T-cell (primary cell): ENCODE measurements around the gene STK39. TPM values are rescaled to one million over a fixed set of nuclear protein-coding genes. Genes with fewer than 3 reads are reported as not detected.

Source experiments
- ATAC-seq, 4 experiments: fragments of 200-7000 bp in 3 of 4; fragments of 150-1000 bp in 1 of 4; cut with Tn5 transposase; replicated peaks in 1 of 4; 1 replicate in 3 of 4; 2 replicates in 1 of 4; pipeline ENCODE4 v1.10.0; 2021; ENCODE audit warnings: moderate library complexity in 3 of 4, mild to moderate bottlenecking in 2 of 4, moderate number of reproducible peaks in 1 of 4
- CTCF ChIA-PET, 2 donors: fragments of 300-600 bp; sonication (Branson Sonifier 250); formaldehyde crosslinking; loops; one replicate each; lab custom pipeline; 2022; ENCODE audit warnings: antibody characterized with exemption in 2 of 2; lab: Charles Lee
- POLR2A ChIA-PET, 2 donors: fragments of 300-600 bp; sonication (Branson Sonifier 250); formaldehyde crosslinking; loops; one replicate each; lab custom pipeline; 2022; ENCODE audit warnings: antibody characterized with exemption in 2 of 2; lab: Charles Lee
- DNase-seq, 35 experiments: peaks; one replicate each; pipeline versions ENCODE4 v3.0.0 to v3.0.0-alpha.2; 2013 to 2023
- H3K27ac ChIP-seq: one replicate; pipeline ENCODE4 v1.5.1; 2013; ENCODE audit warnings: low read length
- H3K27me3 ChIP-seq, 2 experiments: replicated peaks in 1 of 2; 1 replicate in 1 of 2; 2 replicates in 1 of 2; pipeline versions ENCODE4 v1.6.1 to v1.7.0; 2013; ENCODE audit warnings: low read length in 1 of 2, mixed read lengths in 1 of 2; ENCODE audit not compliant: control insufficient read depth in 2 of 2, insufficient read depth in 2 of 2; ENCODE audit errors: extremely low read depth in 1 of 2
- H3K36me3 ChIP-seq, 2 donors: 1 replicate in 1 of 2; 2 replicates in 1 of 2; pipeline versions ENCODE4 v1.6.1 to v1.7.0; 2013; ENCODE audit warnings: low read length in 1 of 2; ENCODE audit not compliant: control insufficient read depth in 2 of 2, insufficient read depth in 1 of 2; ENCODE audit errors: extremely low read depth in 1 of 2
- H3K4me1 ChIP-seq, 2 experiments: 1 replicate in 1 of 2; 2 replicates in 1 of 2; pipeline versions ENCODE4 v1.6.1 to v1.7.0; 2013; ENCODE audit warnings: low read length in 2 of 2, mixed read lengths in 1 of 2; ENCODE audit not compliant: insufficient read depth in 2 of 2, control insufficient read depth in 1 of 2; ENCODE audit errors: extremely low read depth in 1 of 2
- H3K4me3 ChIP-seq, 2 donors: 1 replicate in 1 of 2; 2 replicates in 1 of 2; pipeline versions ENCODE4 v1.5.1 to v1.7.0; 2013; ENCODE audit warnings: mild to moderate bottlenecking in 2 of 2, low read length in 1 of 2, moderate library complexity in 1 of 2; ENCODE audit not compliant: control insufficient read depth in 1 of 2; ENCODE audit errors: extremely low read depth in 1 of 2
- H3K9me3 ChIP-seq: 2 replicates; pipeline ENCODE4 v1.7.0; 2013
- H3K27ac Mint-ChIP-seq, 2 donors: one replicate each; pipeline ENCODE4 v1.8.0; 2020 to 2021; ENCODE audit warnings: mild to moderate bottlenecking in 2 of 2, mixed read lengths in 2 of 2
- H3K27me3 Mint-ChIP-seq, 2 donors: one replicate each; pipeline ENCODE4 v1.8.0; 2021 to 2022; ENCODE audit warnings: mixed read lengths in 2 of 2
- H3K36me3 Mint-ChIP-seq: one replicate; pipeline ENCODE4 v1.8.0; 2021; ENCODE audit warnings: mixed read lengths
- H3K4me1 Mint-ChIP-seq, 3 donors: one replicate each; pipeline ENCODE4 v1.8.0; 2020 to 2022; ENCODE audit warnings: mixed read lengths in 3 of 3, mild to moderate bottlenecking in 1 of 3
- H3K4me3 Mint-ChIP-seq, 3 donors: one replicate each; pipeline ENCODE4 v1.8.0; 2020 to 2022; ENCODE audit warnings: mild to moderate bottlenecking in 3 of 3, mixed read lengths in 3 of 3, moderate library complexity in 3 of 3
- H3K9me3 Mint-ChIP-seq, 3 donors: one replicate each; pipeline ENCODE4 v1.8.0; 2020 to 2022; ENCODE audit warnings: mixed read lengths in 3 of 3
- WGBS: methylation state at CpG from one replicate; pipeline ENCODE4 v1.1.5; 2013; ENCODE audit warnings: missing lambda C conversion rate; ENCODE audit not compliant: insufficient coverage; 5-methylcytosine and 5-hydroxymethylcytosine counted together
- total RNA-seq, 35 experiments: library from RNA in 6 of 35; stranded (reverse) in 6 of 35; fragments of 120-200 nt in 1 of 35; gene quantifications; one replicate each; pipeline versions ENCODE4 v1.2.1 to v1.2.4 and lab custom pipeline; 2013 to 2026

The STK39 gene
- total RNA-seq = 10 to 100 TPM; 15.4 to 25.8 (median 21.0) TPM
- 32.3 TPM for total RNA-seq (2013)
- total RNA-seq (lab: John Stamatoyannopoulos, UW) = 11.7 to 56.4 (median 33.4) reads per million in 29 experiments

- Histone ChIP-seq H3K36me3 (no peaks in the 10 kb centered on the region), H3K4me1 (peaks cover 27 to 31% of the 10 kb centered on the region in 2 experiments), H3K4me3 (peak within 1 kb of the TSS; percentile 74 to 80), H3K27ac (peak within 1 kb of the TSS; percentile 83), H3K9me3 (no peaks in the 10 kb centered on the region), H3K27me3 (no peaks in the 10 kb centered on the region)
- H3K27me3 Mint-ChIP-seq = no peaks in the 10 kb centered on the region
- peak; percentile 69 to 77 (median 76) for ATAC-seq
- H3K27ac Mint-ChIP-seq = peak within 1 kb of the TSS; percentile 83 to 87
- H3K36me3 Mint-ChIP-seq = no peaks in the 10 kb centered on the region
- CTCF ChIA-PET = interaction anchor here in 1 of 2 donors (0.6 kb wide), 1 partner anchor 737 kb away, joined by 3 read pairs; no protein-coding TSS in a partner anchor
- under 1% methylated on average over 68 of the region's 91 CpGs for WGBS
- POLR2A ChIA-PET = no interaction called here
- peak; percentile 45 to 90 (median 67) for DNase-seq
- H3K9me3 Mint-ChIP-seq = no peaks in the 10 kb centered on the region
- H3K4me3 Mint-ChIP-seq = peak within 1 kb of the TSS; percentile 86 to 92 (median 92)
- H3K4me1 Mint-ChIP-seq = peaks cover 36 to 45% (median 38%) of the 10 kb centered on the region in 3 donors
These were observed at the start of gene STK39 for GRCh38 chr2:168247341-168248261. Gene STK39 (minus strand): TSS chr2:168247595. CDS start chr2:168247435, 160 bp downstream.

- Mint-ChIP-seq H3K27ac (no peak overlapping the region), H3K9me3 (no peaks in the 10 kb centered on the region), H3K36me3 (no peaks in the 10 kb centered on the region), H3K4me1 (no peaks in the 10 kb centered on the region), H3K4me3 (no peak overlapping the region), H3K27me3 (no peaks in the 10 kb centered on the region)
- Histone ChIP-seq H3K4me1 (no peaks in the 10 kb centered on the region), H3K4me3 (no peak overlapping the region), H3K27me3 (no peaks in the 10 kb centered on the region), H3K36me3 (no peaks in the 10 kb centered on the region), H3K9me3 (no peaks in the 10 kb centered on the region), H3K27ac (no peak overlapping the region)
- ATAC-seq (no peak), DNase-seq (no peak)
- ChIA-PET CTCF (interaction anchor here in 1 of 2 donors (0.6 kb wide), 1 partner anchor 1769 kb away, joined by 3 read pairs; no protein-coding TSS in a partner anchor), POLR2A (no interaction called here)
These were observed 47.7 kb upstream of the STK39 start for GRCh38 chr2:168295051-168295450.

GRCh38 chr2:168294409-168294808 lies 47.0 kb upstream of the STK39 start:
- POLR2A ChIA-PET = no interaction called here
- H3K27ac ChIP-seq = no peak overlapping the region
- no peaks in the 10 kb centered on the region for H3K9me3 ChIP-seq
- Mint-ChIP-seq H3K4me1 (no peaks in the 10 kb centered on the region), H3K9me3 (no peaks in the 10 kb centered on the region), H3K27me3 (no peaks in the 10 kb centered on the region), H3K27ac (no peak overlapping the region), H3K36me3 (no peaks in the 10 kb centered on the region), H3K4me3 (no peak overlapping the region)
- CTCF ChIA-PET = interaction anchor here in 1 of 2 donors (1.0 kb wide), 2 partner anchors 133 to 941 kb away, joined by 3 read pairs; no protein-coding TSS in a partner anchor
- no peaks in the 10 kb centered on the region for H3K27me3 ChIP-seq
- H3K4me3 ChIP-seq = no peak overlapping the region
- WGBS = no CpG with 5 or more reads among the region's 2 CpGs
- H3K36me3 ChIP-seq = no peaks in the 10 kb centered on the region
- H3K4me1 ChIP-seq = no peaks in the 10 kb centered on the region
- DNase-seq (no peak), ATAC-seq (no peak)

- no peaks in the 10 kb centered on the region for H3K36me3 ChIP-seq
- H3K9me3 ChIP-seq = no peaks in the 10 kb centered on the region
- no peaks in the 10 kb centered on the region for H3K36me3 Mint-ChIP-seq
- H3K4me1 Mint-ChIP-seq = no peaks in the 10 kb centered on the region
- no peak overlapping the region for H3K27ac Mint-ChIP-seq
- ChIA-PET POLR2A (no interaction called here), CTCF (interaction anchor here in 1 of 2 donors (1.0 kb wide), 2 partner anchors 133 to 941 kb away, joined by 3 read pairs; no protein-coding TSS in a partner anchor)
- WGBS = 80% methylated on average over 2 of the region's 4 CpGs
- H3K4me3 ChIP-seq = no peak overlapping the region
- H3K27me3 ChIP-seq = no peaks in the 10 kb centered on the region
- ATAC-seq (no peak), DNase-seq (peak in 1 of 35 experiments; percentile 18)
- H3K27me3 Mint-ChIP-seq = no peaks in the 10 kb centered on the region
- H3K4me3 Mint-ChIP-seq = no peak overlapping the region
- H3K4me1 ChIP-seq = no peaks in the 10 kb centered on the region
- H3K27ac ChIP-seq = no peak overlapping the region
- no peaks in the 10 kb centered on the region for H3K9me3 Mint-ChIP-seq
These were observed 46.4 kb upstream of the STK39 start for GRCh38 chr2:168293766-168294165.

GRCh38 chr2:168290391-168290790 lies 43.0 kb upstream of the STK39 start:
- Mint-ChIP-seq H3K9me3 (no peaks in the 10 kb centered on the region), H3K4me1 (no peaks in the 10 kb centered on the region), H3K27me3 (no peaks in the 10 kb centered on the region), H3K4me3 (no peak overlapping the region), H3K27ac (no peak overlapping the region), H3K36me3 (no peaks in the 10 kb centered on the region)
- DNase-seq (no peak), ATAC-seq (no peak)
- POLR2A ChIA-PET = no interaction called here
- H3K27ac ChIP-seq = no peak overlapping the region
- no peaks in the 10 kb centered on the region for H3K9me3 ChIP-seq
- no peaks in the 10 kb centered on the region for H3K4me1 ChIP-seq
- no peak overlapping the region for H3K4me3 ChIP-seq
- no peaks in the 10 kb centered on the region for H3K36me3 ChIP-seq
- no peaks in the 10 kb centered on the region for H3K27me3 ChIP-seq
- WGBS = 74% methylated on average over 4 of the region's 7 CpGs
- CTCF ChIA-PET = no interaction called here

GRCh38 chr2:168289880-168290279 lies 42.5 kb upstream of the STK39 start:
- Mint-ChIP-seq H3K9me3 (no peaks in the 10 kb centered on the region), H3K4me3 (no peak overlapping the region), H3K4me1 (no peaks in the 10 kb centered on the region), H3K36me3 (no peaks in the 10 kb centered on the region), H3K27ac (no peak overlapping the region), H3K27me3 (no peaks in the 10 kb centered on the region)
- CTCF ChIA-PET = no interaction called here
- ATAC-seq = no peak
- H3K4me1 ChIP-seq = no peaks in the 10 kb centered on the region
- H3K4me3 ChIP-seq = no peak overlapping the region
- H3K27me3 ChIP-seq = no peaks in the 10 kb centered on the region
- no peak for DNase-seq
- no peaks in the 10 kb centered on the region for H3K9me3 ChIP-seq
- WGBS = no CpG with 5 or more reads among the region's 6 CpGs
- H3K27ac ChIP-seq = no peak overlapping the region
- POLR2A ChIA-PET = interaction anchor here in 1 of 2 donors (0.6 kb wide), 1 partner anchor 25 kb away, joined by 4 read pairs; no protein-coding TSS in a partner anchor
- no peaks in the 10 kb centered on the region for H3K36me3 ChIP-seq
